SK-N-SH treated with all-trans-retinoic acid at 6 μM for 48 hours (cell line): Measurements from ENCODE around the gene DNAJC10.

Experiments used
- ATAC-seq: fragments of 200-7000 bp; cut with Tn5 transposase; 3 replicates; pipeline ENCODE4 v1.9.1; 2020; ENCODE audit warnings: mild to moderate bottlenecking, moderate library complexity
- ARNTL ChIP-seq: fragments of 450-650 bp; formaldehyde crosslinking; IDR thresholded peaks from 2 replicates; pipeline ENCODE4 v1.5.0; 2020; ENCODE audit warnings: low read depth, mild to moderate bottlenecking, moderate library complexity, borderline replicate concordance
- BACH2 ChIP-seq: fragments of 250-450 bp; sonication (Bioruptor Pico); IDR thresholded peaks from 2 replicates; pipeline ENCODE4 v1.9.0; 2021; ENCODE audit warnings: mild to moderate bottlenecking, borderline replicate concordance
- CREB5 ChIP-seq: fragments of 250-450 bp; sonication (Bioruptor Pico); IDR thresholded peaks from 2 replicates; pipeline ENCODE4 v1.5.1; 2020; ENCODE audit warnings: low read depth, mild to moderate bottlenecking, moderate library complexity
- CSDC2 ChIP-seq: fragments of 250-450 bp; sonication (Bioruptor Pico); IDR thresholded peaks from 2 replicates; pipeline ENCODE4 v1.5.0; 2020; ENCODE audit warnings: mild to moderate bottlenecking, moderate library complexity
- CSRNP3 ChIP-seq: fragments of 250-450 bp; sonication (Bioruptor Pico); IDR thresholded peaks from 2 replicates; pipeline ENCODE4 v1.5.1; 2021; ENCODE audit warnings: mild to moderate bottlenecking, moderate library complexity
- ESRRG ChIP-seq: fragments of 250-450 bp; sonication (Bioruptor Pico); IDR thresholded peaks from 2 replicates; pipeline ENCODE4 v1.6.1; 2021; ENCODE audit warnings: mild to moderate bottlenecking
- GLIS3 ChIP-seq: fragments of 250-450 bp; sonication (Bioruptor Pico); IDR thresholded peaks from 2 replicates; pipeline ENCODE4 v1.5.0; 2020; ENCODE audit warnings: mild to moderate bottlenecking, moderate library complexity
- OSR1 ChIP-seq: fragments of 250-450 bp; sonication (Bioruptor Pico); IDR thresholded peaks from 2 replicates; pipeline ENCODE4 v1.8.0; 2022; ENCODE audit warnings: moderate library complexity, mild to moderate bottlenecking, inconsistent platforms
- PATZ1 ChIP-seq: fragments of 250-450 bp; sonication (Bioruptor Pico); IDR thresholded peaks from 2 replicates; pipeline ENCODE4 v1.8.0; 2020; ENCODE audit warnings: mild to moderate bottlenecking, moderate library complexity, borderline replicate concordance
- POU6F1 ChIP-seq: fragments of 250-450 bp; sonication (Bioruptor Pico); IDR thresholded peaks from 2 replicates; pipeline ENCODE4 v1.8.0; 2021; ENCODE audit warnings: low read depth, mild to moderate bottlenecking, moderate library complexity, borderline replicate concordance
- PPARA ChIP-seq: fragments of 250-450 bp; sonication (Bioruptor Pico); IDR thresholded peaks from 2 replicates; pipeline ENCODE4 v1.5.0; 2020; ENCODE audit warnings: mild to moderate bottlenecking, borderline replicate concordance
- RARB ChIP-seq: fragments of 250-450 bp; sonication (Bioruptor Pico); IDR thresholded peaks from 2 replicates; pipeline ENCODE4 v1.8.0; 2021; ENCODE audit warnings: mild to moderate bottlenecking, moderate library complexity
- SNAI2 ChIP-seq: fragments of 250-450 bp; sonication (Bioruptor Pico); IDR thresholded peaks from 2 replicates; pipeline ENCODE4 v1.5.0; 2020; ENCODE audit warnings: mild to moderate bottlenecking, moderate library complexity
- TOX ChIP-seq: fragments of 250-450 bp; sonication (Bioruptor Pico); IDR thresholded peaks from 2 replicates; pipeline ENCODE4 v1.8.0; 2021; ENCODE audit warnings: mild to moderate bottlenecking, moderate library complexity, borderline replicate concordance
- TSHZ2 ChIP-seq: fragments of 250-450 bp; sonication (Bioruptor Pico); IDR thresholded peaks from 2 replicates; pipeline ENCODE4 v1.5.0; 2020; ENCODE audit warnings: mild to moderate bottlenecking, moderate library complexity
- ZC3H10 ChIP-seq: fragments of 250-450 bp; sonication (Bioruptor Pico); IDR thresholded peaks from 2 replicates; pipeline ENCODE4 v1.5.1; 2021; ENCODE audit warnings: mild to moderate bottlenecking, moderate library complexity
- ZFP30 ChIP-seq: fragments of 450-650 bp; formaldehyde crosslinking; IDR thresholded peaks from 2 replicates; pipeline ENCODE4 v1.5.0; 2022; ENCODE audit warnings: mild to moderate bottlenecking, moderate library complexity
- ZNF565 ChIP-seq: fragments of 450-650 bp; formaldehyde crosslinking; conservative IDR thresholded peaks from 2 replicates; pipeline ENCODE4 v1.5.0; 2020; ENCODE audit warnings: low read depth, mild to moderate bottlenecking, moderate library complexity
- ZNF70 ChIP-seq: fragments of 450-650 bp; formaldehyde crosslinking; IDR thresholded peaks from 2 replicates; pipeline ENCODE4 v1.5.0; 2020; ENCODE audit warnings: mild to moderate bottlenecking, moderate library complexity
- ZNF8 ChIP-seq: fragments of 450-650 bp; formaldehyde crosslinking; IDR thresholded peaks from 2 replicates; pipeline ENCODE4 v1.5.0; 2020; ENCODE audit warnings: mild to moderate bottlenecking, moderate library complexity

Gene DNAJC10

GRCh38 chr2:182698671-182699070, 17.4 kb upstream of the DNAJC10 start:
- TF ChIP-seq ARNTL (CRISPR knock-in tag) = no peak
- no peak for TF ChIP-seq ZC3H10 (CRISPR knock-in tag)
- no peak for TF ChIP-seq PPARA (CRISPR knock-in tag)
- TF ChIP-seq OSR1 (CRISPR knock-in tag) = no peak
- TF ChIP-seq ZNF565 = no peak
- TF ChIP-seq TSHZ2 = no peak
- no peak for TF ChIP-seq SNAI2 (CRISPR knock-in tag)
- no peak for TF ChIP-seq RARB (CRISPR knock-in tag)
- TF ChIP-seq CSRNP3 (CRISPR knock-in tag) = no peak
- no peak for TF ChIP-seq BACH2
- no peak for TF ChIP-seq ZNF8 (CRISPR knock-in tag)
- TF ChIP-seq ZFP30 = no peak
- no peak for TF ChIP-seq PATZ1 (CRISPR knock-in tag)
- TF ChIP-seq CSDC2 = no peak
- no peak for ATAC-seq

- TF ChIP-seq CSDC2 (no peak), CREB5 (no peak), PPARA (CRISPR knock-in tag) (no peak), TOX (CRISPR knock-in tag) (no peak)
- ATAC-seq = no peak
Measured at GRCh38 chr2:182705761-182706160, 10.3 kb upstream of the DNAJC10 start.

GRCh38 chr2:182706751-182707150, 9.3 kb upstream of the DNAJC10 start:
- no peak for ATAC-seq

GRCh38 chr2:182713601-182714000, 2.5 kb upstream of the DNAJC10 start:
- ATAC-seq = no peak
- TF ChIP-seq POU6F1 (CRISPR knock-in tag) (no peak), PATZ1 (CRISPR knock-in tag) (no peak), ZNF70 (CRISPR knock-in tag) (no peak), CSDC2 (no peak), ESRRG (CRISPR knock-in tag) (no peak), GLIS3 (no peak), OSR1 (CRISPR knock-in tag) (no peak)

More at GRCh38 chr2:182706751-182707150, 9.3 kb upstream of the DNAJC10 start:
- TF ChIP-seq SNAI2 (CRISPR knock-in tag) (no peak), CSRNP3 (CRISPR knock-in tag) (no peak), GLIS3 (no peak), PPARA (CRISPR knock-in tag) (no peak), TOX (CRISPR knock-in tag) (no peak)
